Panc1 (cell line): Measurements from ENCODE around the gene RB1.

ENCODE experiments used
- CTCF ChIP-seq: fragments of 450-650 bp; IDR thresholded peaks from 2 replicates; pipeline ENCODE4 v1.5.1; 2017; ENCODE audit warnings: mild to moderate bottlenecking
- POLR2AphosphoS5 ChIP-seq: IDR thresholded peaks from 2 replicates; pipeline ENCODE4 v1.6.1; 2012; ENCODE audit warnings: mild to moderate bottlenecking, low read depth, low read length, moderate library complexity
- REST ChIP-seq, 2 experiments: IDR thresholded peaks; 2 replicates each; pipeline ENCODE4 v1.6.1; 2011 to 2012; ENCODE audit warnings: low read depth in 2 of 2, control low read depth in 1 of 2, low read length in 1 of 2, mild to moderate bottlenecking in 1 of 2, moderate library complexity in 1 of 2; ENCODE audit not compliant: insufficient read depth in 1 of 2
- SIN3A ChIP-seq: IDR thresholded peaks from 2 replicates; pipeline ENCODE4 v1.6.1; 2012; ENCODE audit warnings: low read depth, mild to moderate bottlenecking, low read length, moderate library complexity, borderline replicate concordance; ENCODE audit not compliant: insufficient read depth
- TCF7L2 ChIP-seq: IDR thresholded peaks from 2 replicates; pipeline ENCODE4 v1.6.1; 2011; ENCODE audit warnings: mild to moderate bottlenecking, low read depth, low read length, inconsistent platforms

GRCh38 chr13:48320891-48321510 is 17.4 kb downstream of the RB1 start:
- no peak for TF ChIP-seq CTCF
- no peak for TF ChIP-seq REST (IDR thresholded peaks at IDR 0.05; ENCODE audit: insufficient read depth in 1 of 2, low read depth in 2 of 2, low read length in 1 of 2)
- TF ChIP-seq POLR2AphosphoS5, result no peak
- TF ChIP-seq TCF7L2, result no peak
- no peak for TF ChIP-seq SIN3A
